GM12878 (cell line): Measurements from ENCODE around the gene NOTCH1. TPM values are rescaled to one million over a fixed set of nuclear protein-coding genes. Genes with fewer than 3 reads are reported as not detected.

Experiments used
- ATAC-seq: fragments of 200-7000 bp; cut with Tn5 transposase; 3 replicates; pipeline ENCODE4 v1.9.1; 2020; ENCODE audit warnings: mild to moderate bottlenecking, moderate library complexity
- BruUV-seq: library from RNA; stranded (reverse); fragments of 400-500 nt; replicated peaks from 2 replicates; lab custom pipeline; 2021; lab: Mats Ljungman, UMichigan
- CTCF ChIA-PET: fragments of 300-600 bp; sonication (Branson Sonifier 250); formaldehyde crosslinking; extraction: SDS; loops from one replicate; lab custom pipeline; 2021; ENCODE audit warnings: inconsistent platforms; lab: Yijun Ruan, JAX
- POLR2A ChIA-PET: fragments of 350-600 bp; formaldehyde crosslinking; extraction: SDS; loops from one replicate; lab custom pipeline; 2021; ENCODE audit warnings: inconsistent platforms; lab: Charles Lee
- RAD21 ChIA-PET: fragments of 300-600 bp; sonication (Branson Sonifier 250); formaldehyde crosslinking; loops from one replicate; lab custom pipeline; 2023; ENCODE audit warnings: antibody characterized with exemption; ENCODE audit not compliant: unreplicated experiment; lab: Charles Lee
- SMC1A ChIA-PET: fragments of 300-600 bp; sonication (Branson Sonifier 250); formaldehyde crosslinking; loops from one replicate; lab custom pipeline; 2023; ENCODE audit not compliant: unreplicated experiment, uncharacterized antibody; lab: Charles Lee
- DNase-seq: peaks from one replicate; pipeline ENCODE4 v3.0.0-alpha.2; 2011; ENCODE audit warnings: low read depth, low spot score
- FAIRE-seq: peaks from 3 replicates; lab custom pipeline; 2011; peaks lifted over from hg19 to GRCh38; lab: Jason Lieb, UNC
- H2AFZ ChIP-seq: 2 replicates; pipeline ENCODE4 v1.6.0; 2011; ENCODE audit warnings: low read depth, low read length, control low read depth; ENCODE audit not compliant: control insufficient read depth
- H3K27ac ChIP-seq: 2 replicates; pipeline ENCODE4 v1.5.1; 2011; ENCODE audit warnings: control low read depth; ENCODE audit not compliant: control insufficient read depth, insufficient read depth
- H3K27me3 ChIP-seq, 2 experiments: replicated peaks in 1 of 2; 2 replicates each; pipeline versions ENCODE4 v1.6.0 to v1.6.1; 2011; ENCODE audit warnings: low read length in 1 of 2; ENCODE audit not compliant: control insufficient read depth in 2 of 2, insufficient read depth in 2 of 2
- H3K36me3 ChIP-seq, 2 experiments: 2 replicates each; pipeline ENCODE4 v1.5.1; 2011; ENCODE audit warnings: low read length in 1 of 2; ENCODE audit not compliant: control insufficient read depth in 2 of 2, insufficient read depth in 2 of 2
- H3K4me1 ChIP-seq: 2 replicates; pipeline ENCODE4 v1.6.1; 2011; ENCODE audit warnings: mild to moderate bottlenecking, low read length, moderate library complexity, mixed read lengths; ENCODE audit not compliant: control insufficient read depth, insufficient read depth
- H3K4me2 ChIP-seq: 2 replicates; pipeline ENCODE4 v1.6.0; 2011; ENCODE audit warnings: control low read depth; ENCODE audit not compliant: control insufficient read depth, insufficient read depth
- H3K4me3 ChIP-seq: fragments of 200-600 bp; sonication (generic); 2 replicates; pipeline ENCODE4 v1.5.1; 2016
- H3K79me2 ChIP-seq: 2 replicates; pipeline ENCODE4 v1.6.0; 2011; ENCODE audit warnings: low read length; ENCODE audit not compliant: control insufficient read depth, insufficient read depth
- H3K9ac ChIP-seq: 2 replicates; pipeline ENCODE4 v1.8.0; 2011; ENCODE audit warnings: low read length, control low read depth, mixed read lengths; ENCODE audit not compliant: control insufficient read depth, insufficient read depth
- H3K9me3 ChIP-seq: replicated peaks from 3 replicates; pipeline ENCODE4 v1.5.1; 2011; ENCODE audit warnings: mild to moderate bottlenecking, low read length; ENCODE audit not compliant: control insufficient read depth, insufficient read depth
- H4K20me1 ChIP-seq: 2 replicates; pipeline ENCODE4 v1.6.0; 2011; ENCODE audit not compliant: control insufficient read depth, insufficient read depth
- ATF7 ChIP-seq: fragments of 450-650 bp; IDR thresholded peaks from 2 replicates; pipeline ENCODE4 v1.6.1; 2016; ENCODE audit warnings: low read depth, mild to moderate bottlenecking
- EP300 ChIP-seq, 2 experiments: fragments of 150-350 bp in 1 of 2; IDR thresholded peaks; 2 replicates each; pipeline ENCODE4 v1.6.1; 2011 to 2012; ENCODE audit warnings: low read depth in 2 of 2, low read length in 2 of 2, borderline replicate concordance in 1 of 2, improper control_type of control experiment in 1 of 2, inconsistent platforms in 1 of 2; ENCODE audit not compliant: control insufficient read depth in 1 of 2
- MAX ChIP-seq: IDR thresholded peaks from 2 replicates; pipeline ENCODE4 v1.6.1; 2012; ENCODE audit warnings: low read depth, low read length, improper control_type of control experiment
- MYB ChIP-seq: fragments of 150-350 bp; IDR thresholded peaks from 2 replicates; pipeline ENCODE4 v1.6.1; 2014; ENCODE audit warnings: mild to moderate bottlenecking, low read depth, low read length, borderline replicate concordance
- POLR2AphosphoS5 ChIP-seq: IDR thresholded peaks from 2 replicates; pipeline ENCODE4 v1.6.1; 2011; ENCODE audit warnings: mild to moderate bottlenecking, low read length, inconsistent platforms
- SREBF1 ChIP-seq: IDR thresholded peaks from 2 replicates; pipeline ENCODE4 v1.6.1; 2012; ENCODE audit warnings: mild to moderate bottlenecking, low read length
- SUPT20H ChIP-seq: IDR thresholded peaks from 2 replicates; pipeline ENCODE4 v1.6.1; 2011; ENCODE audit warnings: low read depth, mild to moderate bottlenecking, low read length, moderate library complexity, borderline replicate concordance; ENCODE audit not compliant: control insufficient read depth
- WRNIP1 ChIP-seq: IDR thresholded peaks from 2 replicates; pipeline ENCODE4 v1.6.1; 2011; ENCODE audit warnings: low read depth, low read length, improper control_type of control experiment, borderline replicate concordance
- ZNF217 ChIP-seq: fragments of 450-650 bp; IDR thresholded peaks from 2 replicates; pipeline ENCODE4 v1.6.1; 2017; ENCODE audit warnings: antibody characterized with exemption, mild to moderate bottlenecking
- ZNF622 ChIP-seq: fragments of 450-650 bp; IDR thresholded peaks from 2 replicates; pipeline ENCODE4 v1.6.1; 2017; ENCODE audit warnings: mild to moderate bottlenecking, inconsistent platforms
- ZNF687 ChIP-seq: fragments of 450-650 bp; IDR thresholded peaks from 2 replicates; pipeline ENCODE4 v1.6.1; 2017; ENCODE audit warnings: mild to moderate bottlenecking, moderate library complexity
- WGBS: methylation state at CpG from one replicate; pipeline ENCODE4 v1.1.6; 2016; ENCODE audit warnings: low lambda C conversion rate; ENCODE audit not compliant: insufficient replicate concordance, insufficient coverage; ENCODE audit errors: missing lambda C conversion rate; 5-methylcytosine and 5-hydroxymethylcytosine counted together
- in situ Hi-C: fragments of 300-500 bp; cut with MboI; formaldehyde crosslinking; loops from 9 replicates; pipeline ENCODE4 v1.14.3; 2018; ENCODE audit warnings: mixed read lengths
- intact Hi-C: fragments of 100-400 bp; cut with micrococcal nuclease; formaldehyde crosslinking; loops from one replicate; pipeline ENCODE4 v1.14.2; 2022; ENCODE audit not compliant: unreplicated experiment
- polyA plus RNA-seq, 11 experiments: library from polyadenylated mRNA; depleted of rRNA in 4 of 11; unstranded in 6 of 11; stranded (reverse) in 5 of 11; fragments of >200 nt; fragmentation: Nextera tagmentation in 4 of 11; fragmentation: Illumina TruSeq in 1 of 11; extraction: Ambion mirVana in 4 of 11; extraction: Trizol in 1 of 11; gene quantifications; 1 replicate in 1 of 11; 2 replicates in 10 of 11; pipeline versions ENCODE4 v1.2.1 to v1.2.3, GENCODE V29; 2011 to 2016; ENCODE audit warnings: inconsistent platforms in 2 of 11, missing spikeins in 2 of 11, low read depth in 1 of 11
- total RNA-seq, 4 experiments: library from RNA; depleted of rRNA in 3 of 4; stranded (reverse); fragments of >200 nt in 3 of 4; fragmentation: Illumina TruSeq in 1 of 4; extraction: Trizol in 1 of 4; gene quantifications; 2 replicates each; pipeline versions ENCODE4 v1.2.1 to v1.2.3, GENCODE V29; 2013 to 2021

The NOTCH1 gene
- total and polyA plus RNA-seq, 10 of the 15 experiments (the other 5 are each of a cell fraction or from before 2014, with no cell fraction given): 0.02 to 40.0 (median 3.7) TPM

GRCh38 chr9:136569526-136570148 is 23.8 kb upstream of the NOTCH1 start:
- H3K4me3 ChIP-seq: no peak overlapping the region
- ATAC-seq: no peak
- POLR2A ChIA-PET: no interaction called here
- SMC1A ChIA-PET: no interaction called here
- H3K4me2 ChIP-seq: no peak overlapping the region
- CTCF ChIA-PET: no interaction called here
- no peaks in the 10 kb centered on the region for H3K27me3 ChIP-seq
- no peaks in the 10 kb centered on the region for H3K79me2 ChIP-seq
- in situ Hi-C loops: no loop called here
- H3K27ac ChIP-seq: no peak overlapping the region
- H2AFZ ChIP-seq: no peak overlapping the region
- H3K9ac ChIP-seq: no peak overlapping the region
- TF ChIP-seq MYB: no peak
- no peak for TF ChIP-seq EP300 (IDR thresholded peaks at IDR 0.05; ENCODE audit: borderline replicate concordance in 1 of 2, control insufficient read depth in 1 of 2, low read depth in 2 of 2, low read length in 2 of 2)
- TF ChIP-seq SUPT20H: no peak
- TF ChIP-seq SREBF1: no peak
- no peak for TF ChIP-seq ZNF687
- TF ChIP-seq WRNIP1: no peak
- no peak for TF ChIP-seq MAX
- no peak for TF ChIP-seq POLR2AphosphoS5
- TF ChIP-seq ATF7: no peak
- no peak for TF ChIP-seq ZNF622
- no peak for TF ChIP-seq ZNF217
- TF ChIP-seq, all 136 proteins: peak for 0
- DNase-seq (no peak), FAIRE-seq (no peak)
- RAD21 ChIA-PET: no interaction called here
- no peaks in the 10 kb centered on the region for H4K20me1 ChIP-seq
- WGBS: 58% methylated on average over 10 of the region's 10 CpGs
- no peaks in the 10 kb centered on the region for H3K36me3 ChIP-seq
- no peaks in the 10 kb centered on the region for H3K9me3 ChIP-seq
- H3K4me1 ChIP-seq: peaks cover 5% of the 10 kb centered on the region
- no TSS peak for BruUV-seq
- intact Hi-C loops: no loop called here
